Measurements from ENCODE around the gene CDK2.

The CDK2 gene

DNA sequence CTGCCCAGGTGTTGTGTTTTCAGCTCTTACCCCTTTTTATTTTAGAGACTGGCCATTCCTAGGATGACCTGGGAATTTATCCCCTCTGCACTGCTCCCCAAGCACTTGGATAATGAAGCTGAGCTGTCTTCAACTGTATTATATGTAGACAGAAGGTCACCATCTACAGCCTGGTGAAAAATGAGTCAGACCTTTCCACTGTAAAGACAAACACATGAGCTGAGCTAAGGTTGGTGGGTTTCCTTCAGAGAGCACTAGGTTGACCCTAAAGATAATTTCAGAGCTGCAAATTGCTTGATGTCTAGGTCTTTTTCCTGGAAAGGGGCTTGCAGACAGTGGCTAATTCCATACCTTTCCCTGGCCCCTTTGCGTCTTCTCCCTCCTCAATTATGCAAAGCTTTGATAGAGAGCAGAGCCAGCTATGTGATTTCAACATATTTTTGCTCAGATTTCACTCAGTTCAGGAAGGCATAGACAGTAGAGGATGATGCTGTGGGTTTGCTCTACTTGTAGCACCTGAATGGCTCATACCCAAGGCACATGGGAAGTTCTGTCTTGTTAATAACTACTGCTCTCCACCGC lies 45.0 kb downstream of the CDK2 start:
- DNase-seq (ENCODE audit: low read depth in 1 of 2, low spot score in 1 of 2): no peak

DNA sequence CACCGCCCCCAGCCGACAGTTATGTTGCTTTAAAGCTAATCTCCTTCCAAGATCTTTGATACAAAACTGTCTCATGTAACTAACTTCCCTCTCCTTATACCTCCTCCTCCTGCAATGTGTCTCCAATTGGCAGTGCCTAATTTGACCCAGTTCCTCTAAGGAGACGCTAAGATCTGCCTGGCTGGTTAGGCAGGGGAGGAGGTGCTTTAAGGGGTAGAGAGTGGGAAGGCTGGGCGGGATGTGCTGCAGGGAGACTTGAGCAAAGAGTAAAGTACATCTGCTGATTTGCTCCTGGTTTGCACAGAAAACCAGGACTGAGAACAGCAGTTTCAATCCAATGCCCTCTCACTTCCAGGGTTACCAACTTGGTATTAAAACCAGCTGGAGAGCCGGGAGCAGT lies 46.9 kb downstream of the CDK2 start:
- no peak for DNase-seq (ENCODE audit: low read depth in 1 of 2, low spot score in 1 of 2)

GRCh38 chr12:56014205-56014604 lies 47.6 kb downstream of the CDK2 start:
- no peak for DNase-seq (ENCODE audit: low read depth in 1 of 2, low spot score in 1 of 2)

DNA sequence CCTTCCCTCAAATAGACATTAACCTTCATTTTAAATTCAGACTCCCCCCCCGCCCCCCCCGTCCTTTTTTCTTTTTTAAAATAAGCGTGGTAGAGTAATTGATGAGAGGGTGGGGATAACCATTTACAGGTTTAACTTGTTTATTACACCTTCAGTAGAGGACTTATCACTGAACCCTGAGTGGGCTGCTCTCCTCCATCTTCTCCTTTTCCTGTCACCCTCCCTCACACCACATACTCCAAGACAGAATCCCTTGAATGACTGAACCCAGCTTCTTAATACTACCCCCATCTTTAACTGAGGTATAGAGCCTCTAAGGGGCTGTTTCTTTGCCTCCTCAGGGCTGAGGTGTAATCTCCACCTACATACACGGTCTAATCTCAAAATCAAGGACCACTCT lies 50.6 kb downstream of the CDK2 start:
- no peak for DNase-seq (ENCODE audit: low read depth in 1 of 2, low spot score in 1 of 2)

- DNase-seq (ENCODE audit: low read depth in 1 of 2, low spot score in 1 of 2): no peak
Measured at GRCh38 chr12:56018356-56018755, 51.7 kb downstream of the CDK2 start.

- no peak for DNase-seq (ENCODE audit: low read depth in 1 of 2, low spot score in 1 of 2)
Measured at GRCh38 chr12:56020423-56021184, 54.0 kb downstream of the CDK2 start, which contains the start of gene IKZF4. Gene IKZF4, plus strand, starts transcription at chr12:56021043. Its CDS starts 451 bp downstream, at chr12:56021494.

- DNase-seq (ENCODE audit: low read depth in 1 of 2, low spot score in 1 of 2): no peak
Measured at GRCh38 chr12:56021889-56022497, 55.4 kb downstream of the CDK2 start.
